DOHH2 (cell line): ENCODE results near the gene TAS2R60.
"Not testable (repeated sequence)": the region's sequence is repeated elsewhere in the genome, so short reads cannot be mapped to it uniquely, and the experiment has no call there.

Source experiments
- EZH2phosphoT487 ChIP-seq: fragments of 200-600 bp; sonication (generic); IDR thresholded peaks from 2 replicates; pipeline ENCODE4 v1.6.1; 2017; ENCODE audit warnings: borderline replicate concordance, mild to moderate bottlenecking, antibody characterized with exemption, low read length, moderate library complexity, mixed read lengths
- TF ChIP-seq, protein P1 (sequence below): fragments of 200-600 bp; sonication (generic); IDR thresholded peaks from one replicate; pipeline ENCODE4 v1.5.1; 2014; ENCODE audit warnings: antibody characterized with exemption, mild to moderate bottlenecking, low read depth, low read length; ENCODE audit not compliant: poor library complexity, severe bottlenecking

DNA sequence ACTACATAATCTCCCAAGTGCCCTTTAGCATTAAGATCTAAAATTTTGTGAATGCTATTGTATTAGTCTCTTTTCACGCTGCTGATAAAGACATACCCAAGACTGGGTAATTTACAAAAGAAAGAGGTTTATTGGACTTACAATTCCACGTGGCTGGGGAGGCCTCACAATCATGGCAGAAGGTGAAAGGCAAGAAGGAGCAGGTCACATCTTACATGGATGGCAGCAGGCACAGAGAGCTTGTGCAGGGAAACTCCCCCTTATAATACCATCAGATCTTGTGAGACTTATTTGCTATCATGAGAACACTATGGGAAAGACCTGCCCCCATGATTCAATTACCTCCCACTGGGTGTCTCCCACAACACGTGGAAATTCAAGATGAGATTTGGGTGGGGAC lies 22.6 kb upstream of the TAS2R60 start:
- TF ChIP-seq, protein P1, sequence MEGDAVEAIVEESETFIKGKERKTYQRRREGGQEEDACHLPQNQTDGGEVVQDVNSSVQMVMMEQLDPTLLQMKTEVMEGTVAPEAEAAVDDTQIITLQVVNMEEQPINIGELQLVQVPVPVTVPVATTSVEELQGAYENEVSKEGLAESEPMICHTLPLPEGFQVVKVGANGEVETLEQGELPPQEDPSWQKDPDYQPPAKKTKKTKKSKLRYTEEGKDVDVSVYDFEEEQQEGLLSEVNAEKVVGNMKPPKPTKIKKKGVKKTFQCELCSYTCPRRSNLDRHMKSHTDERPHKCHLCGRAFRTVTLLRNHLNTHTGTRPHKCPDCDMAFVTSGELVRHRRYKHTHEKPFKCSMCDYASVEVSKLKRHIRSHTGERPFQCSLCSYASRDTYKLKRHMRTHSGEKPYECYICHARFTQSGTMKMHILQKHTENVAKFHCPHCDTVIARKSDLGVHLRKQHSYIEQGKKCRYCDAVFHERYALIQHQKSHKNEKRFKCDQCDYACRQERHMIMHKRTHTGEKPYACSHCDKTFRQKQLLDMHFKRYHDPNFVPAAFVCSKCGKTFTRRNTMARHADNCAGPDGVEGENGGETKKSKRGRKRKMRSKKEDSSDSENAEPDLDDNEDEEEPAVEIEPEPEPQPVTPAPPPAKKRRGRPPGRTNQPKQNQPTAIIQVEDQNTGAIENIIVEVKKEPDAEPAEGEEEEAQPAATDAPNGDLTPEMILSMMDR = not testable (repeated sequence)
- TF ChIP-seq EZH2phosphoT487 = not testable (repeated sequence)
